IPS-18a (cell line): Measurements from ENCODE around the gene ADGRL3.
A peak's percentile ranks its signal among the peaks of the same experiment; 100 is the strongest.

Source experiments
- H3K27ac ChIP-seq: one replicate; pipeline ENCODE4 v1.5.1; 2013; ENCODE audit warnings: low read length
- H3K27me3 ChIP-seq: one replicate; pipeline ENCODE4 v1.6.1; 2013; ENCODE audit warnings: mild to moderate bottlenecking, low read length; ENCODE audit not compliant: control insufficient read depth, insufficient read depth
- H3K36me3 ChIP-seq: one replicate; pipeline ENCODE4 v1.6.1; 2013; ENCODE audit warnings: low read depth, low read length; ENCODE audit not compliant: control insufficient read depth
- H3K4me1 ChIP-seq: one replicate; pipeline ENCODE4 v1.6.1; 2013; ENCODE audit warnings: low read depth, low read length; ENCODE audit not compliant: control insufficient read depth
- H3K4me3 ChIP-seq: one replicate; pipeline ENCODE4 v1.5.1; 2013; ENCODE audit warnings: low read length
- H3K9ac ChIP-seq: one replicate; pipeline ENCODE4 v1.6.1; 2013; ENCODE audit warnings: mild to moderate bottlenecking, low read length, moderate library complexity
- H3K9me3 ChIP-seq: one replicate; pipeline ENCODE4 v1.6.1; 2013; ENCODE audit warnings: low read depth, low read length; ENCODE audit not compliant: control insufficient read depth

The ADGRL3 gene

DNA sequence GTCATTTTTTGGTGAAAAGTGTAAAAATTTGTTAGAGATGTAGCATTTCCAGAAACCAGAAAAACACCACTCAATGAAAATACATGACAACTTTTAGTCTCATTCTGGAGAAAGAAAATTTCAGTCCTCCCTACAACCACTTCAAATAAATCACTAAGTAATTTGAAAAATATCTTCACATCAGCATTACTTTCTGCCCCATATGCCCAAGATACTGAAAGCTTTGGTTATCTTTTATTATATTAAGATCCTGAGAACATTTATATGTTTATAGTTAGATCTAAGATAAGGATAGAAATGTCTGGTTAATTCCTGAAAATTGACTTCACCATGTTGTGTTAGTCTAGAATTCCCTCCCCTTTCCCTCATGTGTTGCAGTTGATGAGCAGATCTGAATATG, 119.0 kb downstream of the ADGRL3 start:
- peaks cover 4% of the 10 kb centered on the region for H3K4me1 ChIP-seq
- H3K9ac ChIP-seq, result no peak overlapping the region
- no peaks in the 10 kb centered on the region for H3K9me3 ChIP-seq
- no peaks in the 10 kb centered on the region for H3K27me3 ChIP-seq
- no peak overlapping the region for H3K27ac ChIP-seq
- H3K4me3 ChIP-seq, result no peak overlapping the region
- no peaks in the 10 kb centered on the region for H3K36me3 ChIP-seq

DNA sequence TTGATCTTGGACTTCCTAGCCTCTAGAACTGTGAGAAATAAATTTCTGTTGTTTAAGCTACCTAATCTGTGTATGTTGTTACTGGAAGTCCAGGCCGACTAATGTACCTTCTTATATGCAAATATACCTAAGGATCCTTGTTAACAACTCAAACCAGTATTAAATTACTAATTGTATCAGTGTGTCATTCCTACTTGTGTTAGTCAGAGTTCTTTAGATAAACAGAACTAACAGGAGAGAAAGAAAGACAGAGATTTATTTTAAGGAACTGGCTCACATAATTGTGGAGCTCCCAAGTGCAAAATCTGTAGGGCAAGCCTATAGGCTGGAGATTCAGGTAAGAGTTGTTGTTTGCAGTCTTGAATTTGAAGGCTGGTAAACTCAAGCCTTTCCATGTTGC, 120.0 kb downstream of the ADGRL3 start:
- Histone ChIP-seq H3K4me1 (peaks cover 4% of the 10 kb centered on the region), H3K27ac (no peak overlapping the region), H3K4me3 (no peak overlapping the region), H3K36me3 (no peaks in the 10 kb centered on the region), H3K9me3 (no peaks in the 10 kb centered on the region), H3K27me3 (no peaks in the 10 kb centered on the region), H3K9ac (no peak overlapping the region)

DNA sequence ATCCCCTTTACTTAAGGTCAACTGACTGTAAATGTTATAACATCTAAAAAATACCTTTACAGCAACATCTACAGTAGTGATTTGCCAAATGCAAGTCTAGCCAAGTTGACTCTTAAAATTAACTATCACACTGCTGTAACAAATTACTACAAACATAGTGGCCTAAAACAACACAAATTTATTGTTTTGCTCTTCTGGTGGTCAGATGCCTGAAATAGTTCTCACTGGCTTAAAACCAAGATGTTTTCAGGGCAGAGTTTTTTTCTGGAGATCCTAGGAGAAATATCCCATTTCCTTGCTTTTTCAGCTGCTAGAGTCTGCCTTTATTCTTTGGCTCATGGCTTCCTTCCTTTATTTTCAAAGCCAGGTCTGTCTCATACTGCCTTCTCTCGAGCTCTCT, 120.5 kb downstream of the ADGRL3 start:
- Histone ChIP-seq H3K27ac (no peak overlapping the region), H3K4me1 (peaks cover 4% of the 10 kb centered on the region), H3K9ac (no peak overlapping the region), H3K9me3 (no peaks in the 10 kb centered on the region), H3K4me3 (no peak overlapping the region), H3K36me3 (no peaks in the 10 kb centered on the region), H3K27me3 (no peaks in the 10 kb centered on the region)

DNA sequence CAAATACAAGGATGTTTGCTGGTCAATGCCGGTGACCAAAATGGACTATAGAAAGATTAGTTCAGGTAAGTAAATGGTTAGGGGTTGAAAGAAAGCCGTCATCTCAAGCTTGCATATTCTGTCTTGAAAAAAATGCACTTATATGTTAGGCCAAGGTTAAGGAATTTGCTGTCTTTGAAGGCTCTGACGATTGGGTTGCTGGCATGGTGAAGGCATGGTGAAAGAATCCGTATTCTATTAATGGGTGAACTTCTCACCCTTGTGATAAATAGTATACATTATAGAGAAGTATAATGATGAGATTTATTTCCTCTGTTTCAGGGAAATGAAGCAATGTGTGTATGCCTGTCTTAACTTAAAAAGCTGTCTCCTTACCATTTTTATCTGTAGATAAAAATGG, 132.6 kb downstream of the ADGRL3 start:
- no peak overlapping the region for H3K27ac ChIP-seq
- no peaks in the 10 kb centered on the region for H3K9me3 ChIP-seq
- H3K36me3 ChIP-seq, result no peaks in the 10 kb centered on the region
- H3K4me1 ChIP-seq, result peaks cover 38% of the 10 kb centered on the region
- H3K27me3 ChIP-seq, result no peaks in the 10 kb centered on the region
- H3K4me3 ChIP-seq, result no peak overlapping the region
- H3K9ac ChIP-seq, result no peak overlapping the region

DNA sequence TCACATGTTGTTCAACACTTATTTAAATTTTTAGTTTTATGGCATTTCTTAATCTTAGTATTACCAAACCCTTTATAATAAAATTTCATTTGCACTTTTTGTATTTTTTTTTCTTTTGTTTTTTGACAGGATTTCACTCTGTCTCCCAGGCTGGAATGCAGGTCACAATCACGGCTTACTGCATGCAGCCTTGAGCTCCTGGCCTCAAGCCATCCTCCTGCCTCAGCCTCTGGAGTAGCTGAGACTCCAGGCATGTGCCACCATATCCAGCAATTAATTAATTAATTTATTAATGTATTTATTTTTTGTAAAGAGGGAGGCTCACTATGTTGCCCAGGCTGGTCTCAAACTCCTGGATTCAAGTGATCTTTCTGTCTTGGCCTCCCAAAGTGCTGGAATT, 133.4 kb downstream of the ADGRL3 start:
- Histone ChIP-seq H3K9ac (no peak overlapping the region), H3K9me3 (no peaks in the 10 kb centered on the region), H3K27me3 (no peaks in the 10 kb centered on the region), H3K36me3 (no peaks in the 10 kb centered on the region), H3K4me1 (peaks cover 33% of the 10 kb centered on the region), H3K4me3 (no peak overlapping the region), H3K27ac (no peak overlapping the region)

DNA sequence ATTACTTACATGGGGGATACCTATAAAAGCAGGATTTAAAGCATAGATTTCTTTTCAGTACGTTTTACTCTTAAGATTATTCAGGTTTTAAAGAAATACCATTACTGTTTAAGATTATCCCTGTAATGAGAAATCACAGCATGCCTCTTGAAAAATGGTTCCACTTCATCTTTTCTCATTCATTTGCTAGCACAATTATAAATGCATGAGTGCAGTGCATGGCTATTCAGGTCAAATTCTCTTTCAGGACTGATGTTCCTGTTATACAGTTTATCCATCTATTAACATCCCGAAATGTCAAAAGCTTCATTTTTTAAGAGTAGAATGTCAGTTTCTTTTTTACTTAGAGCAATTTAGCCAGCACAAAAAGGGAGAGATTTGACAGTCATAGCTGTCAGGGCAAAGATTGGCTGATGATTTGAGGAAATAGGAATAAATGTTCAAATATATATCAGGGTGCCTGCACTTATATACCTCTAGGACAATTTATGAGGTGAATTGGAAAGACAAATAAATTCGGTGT, 135.2 kb downstream of the ADGRL3 start:
- Histone ChIP-seq H3K9ac (no peak overlapping the region), H3K27me3 (no peaks in the 10 kb centered on the region), H3K4me3 (no peak overlapping the region), H3K4me1 (peaks cover 33% of the 10 kb centered on the region), H3K36me3 (no peaks in the 10 kb centered on the region), H3K27ac (no peak overlapping the region), H3K9me3 (no peaks in the 10 kb centered on the region)

DNA sequence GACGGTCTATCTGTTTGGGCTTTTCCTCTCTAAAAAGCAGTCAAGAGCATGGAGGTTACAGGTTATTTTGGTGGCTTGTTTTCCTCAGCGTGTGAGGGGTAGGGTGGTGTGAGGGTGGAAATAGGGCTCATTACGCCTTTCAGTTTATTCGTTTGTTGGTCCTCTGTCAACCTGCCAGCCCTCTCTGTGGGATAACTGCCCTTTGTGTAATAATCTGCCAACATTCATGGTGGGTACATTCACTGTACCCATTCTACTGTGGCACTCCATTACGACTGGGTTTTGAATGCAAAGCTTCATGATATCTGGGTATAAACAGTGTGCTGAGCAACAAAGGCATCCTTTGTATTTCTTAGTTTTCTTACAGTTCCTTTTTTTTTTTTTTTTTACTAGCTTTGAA, 136.4 kb downstream of the ADGRL3 start:
- Histone ChIP-seq H3K4me3 (peak overlapping the region; percentile 49), H3K9ac (peak overlapping the region; percentile 41), H3K27me3 (no peaks in the 10 kb centered on the region), H3K9me3 (no peaks in the 10 kb centered on the region), H3K36me3 (no peaks in the 10 kb centered on the region), H3K27ac (peak overlapping the region; percentile 47), H3K4me1 (peaks cover 33% of the 10 kb centered on the region)

DNA sequence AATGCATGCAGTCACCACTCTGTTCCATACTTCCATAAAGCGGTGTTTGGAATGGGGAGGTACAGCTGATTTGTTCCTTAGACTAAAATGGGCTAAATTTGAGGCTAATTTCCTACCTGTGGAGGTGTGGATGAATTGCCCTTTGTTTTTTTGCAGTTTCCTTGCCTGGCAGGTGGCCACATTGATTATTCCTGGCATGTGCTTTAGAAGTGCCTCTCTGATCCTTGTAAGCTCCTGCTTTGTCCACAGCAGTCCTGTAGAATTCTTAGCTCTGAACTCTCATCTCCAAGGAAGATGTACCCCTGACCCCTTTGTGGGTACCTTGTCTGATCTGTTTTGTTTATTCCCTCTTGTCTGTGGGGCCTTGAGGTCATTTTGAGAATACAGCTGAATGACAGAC, 136.8 kb downstream of the ADGRL3 start:
- Histone ChIP-seq H3K27ac (peak overlapping the region; percentile 47), H3K9me3 (no peaks in the 10 kb centered on the region), H3K9ac (peak overlapping the region; percentile 41), H3K27me3 (no peaks in the 10 kb centered on the region), H3K4me1 (peaks cover 33% of the 10 kb centered on the region), H3K36me3 (no peaks in the 10 kb centered on the region), H3K4me3 (peak overlapping the region; percentile 49)

DNA sequence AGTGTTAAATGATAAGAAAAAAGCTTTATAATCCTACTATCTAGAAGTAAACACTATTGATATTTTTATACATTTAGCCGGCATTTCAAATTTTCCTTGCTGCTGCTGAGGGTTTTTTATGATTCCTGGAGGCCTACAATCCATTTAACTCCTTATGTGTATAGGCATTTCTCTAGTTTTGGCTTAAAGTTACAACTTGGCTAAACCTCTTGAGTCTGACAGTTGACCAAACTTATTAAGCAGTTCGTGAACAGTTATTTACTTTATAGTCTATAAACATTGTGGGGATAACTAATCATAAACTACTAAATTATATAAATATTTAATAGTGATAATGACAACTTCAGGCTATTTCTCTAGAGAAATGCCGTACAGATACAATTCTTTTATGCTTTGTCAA, 141.9 kb downstream of the ADGRL3 start:
- H3K4me3 ChIP-seq, result no peak overlapping the region
- no peaks in the 10 kb centered on the region for H3K9me3 ChIP-seq
- no peaks in the 10 kb centered on the region for H3K36me3 ChIP-seq
- H3K27me3 ChIP-seq, result no peaks in the 10 kb centered on the region
- H3K4me1 ChIP-seq, result peaks cover 19% of the 10 kb centered on the region
- no peak overlapping the region for H3K27ac ChIP-seq
- no peak overlapping the region for H3K9ac ChIP-seq

DNA sequence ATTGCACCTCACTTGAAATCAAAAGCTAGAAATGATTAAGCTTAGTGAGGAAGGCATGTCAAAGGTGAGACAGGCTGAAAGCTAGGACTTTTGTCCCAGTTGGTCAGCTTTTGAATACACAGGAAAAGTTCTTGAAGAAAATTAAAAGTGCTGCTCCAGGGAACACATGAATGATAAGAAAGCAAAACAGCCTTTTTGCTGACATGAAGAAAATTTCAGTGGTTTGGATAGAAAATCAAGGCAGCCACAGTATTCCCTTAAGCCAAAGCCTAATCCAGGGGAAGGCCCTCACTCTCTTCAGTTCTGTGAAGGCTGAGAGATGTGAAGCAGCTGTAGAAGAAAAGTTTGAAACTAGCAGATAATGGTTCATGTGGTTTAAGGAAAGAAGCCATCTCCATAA, 150.8 kb downstream of the ADGRL3 start:
- no peaks in the 10 kb centered on the region for H3K9me3 ChIP-seq
- no peaks in the 10 kb centered on the region for H3K36me3 ChIP-seq
- no peak overlapping the region for H3K4me3 ChIP-seq
- no peaks in the 10 kb centered on the region for H3K4me1 ChIP-seq
- H3K9ac ChIP-seq, result no peak overlapping the region
- no peaks in the 10 kb centered on the region for H3K27me3 ChIP-seq
- no peak overlapping the region for H3K27ac ChIP-seq

DNA sequence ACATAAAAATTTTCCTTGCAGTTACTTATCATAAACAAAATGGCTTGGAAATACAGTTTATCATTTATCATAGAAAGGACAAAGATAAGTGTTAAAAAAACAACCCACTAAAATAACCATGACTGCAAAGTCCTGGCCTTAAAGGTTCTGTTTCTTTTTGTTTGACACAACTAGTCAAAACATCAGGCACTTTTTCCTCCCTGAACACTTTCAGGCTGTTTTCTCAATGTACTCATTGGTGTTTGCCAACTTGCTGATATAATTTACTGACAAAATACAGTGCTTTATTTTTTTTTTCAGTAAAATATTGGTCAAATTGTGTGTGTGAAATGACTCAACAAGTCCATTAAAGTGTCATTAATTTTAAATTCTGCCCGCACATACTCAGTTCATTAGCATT, 156.6 kb downstream of the ADGRL3 start:
- Histone ChIP-seq H3K27ac (no peak overlapping the region), H3K27me3 (no peaks in the 10 kb centered on the region), H3K4me3 (no peak overlapping the region), H3K4me1 (no peaks in the 10 kb centered on the region), H3K9me3 (no peaks in the 10 kb centered on the region), H3K9ac (no peak overlapping the region), H3K36me3 (no peaks in the 10 kb centered on the region)

DNA sequence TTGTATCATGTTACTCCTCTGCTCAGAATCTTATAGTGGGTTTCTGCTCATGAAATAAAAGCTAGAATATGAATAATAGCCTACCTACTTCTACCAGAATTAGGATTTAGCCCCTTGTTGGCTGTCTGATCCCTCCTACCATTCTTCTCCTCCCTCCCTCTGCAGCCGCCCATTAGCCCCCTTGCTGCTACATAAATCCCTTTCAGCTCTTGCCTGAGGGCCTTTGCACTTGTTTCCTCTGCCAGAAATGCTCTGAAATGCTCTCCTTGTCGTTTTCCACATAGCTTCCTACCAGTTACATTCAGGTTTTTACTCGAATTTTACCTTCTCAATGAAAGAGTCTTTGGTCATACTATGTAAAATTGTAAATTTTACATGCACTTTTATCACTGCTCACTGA, 159.2 kb downstream of the ADGRL3 start:
- no peak overlapping the region for H3K4me3 ChIP-seq
- H3K4me1 ChIP-seq, result no peaks in the 10 kb centered on the region
- no peaks in the 10 kb centered on the region for H3K9me3 ChIP-seq
- no peak overlapping the region for H3K27ac ChIP-seq
- no peaks in the 10 kb centered on the region for H3K27me3 ChIP-seq
- H3K9ac ChIP-seq, result no peak overlapping the region
- H3K36me3 ChIP-seq, result no peaks in the 10 kb centered on the region
